HT-29 (cell line): ENCODE data around the gene DAD1. TPM values are rescaled to one million over a fixed set of nuclear protein-coding genes. Genes with fewer than 3 reads are reported as not detected.
"Not testable (repeated sequence)": the region's sequence is repeated elsewhere in the genome, so short reads cannot be mapped to it uniquely, and the experiment has no call there.

Experiments used
- DNase-seq: peaks from one replicate; pipeline ENCODE4 v3.0.0-alpha.2; 2015; ENCODE audit warnings: low spot score
- total RNA-seq: library from RNA; depleted of rRNA; stranded (reverse); fragments of >200 nt; shearing (Covaris generic); gene quantifications from 2 replicates; pipeline ENCODE4 v1.2.3, GENCODE V29; 2014

Gene DAD1
- total RNA-seq, 1 experiment from 2014 or later: 111 TPM

DNA sequence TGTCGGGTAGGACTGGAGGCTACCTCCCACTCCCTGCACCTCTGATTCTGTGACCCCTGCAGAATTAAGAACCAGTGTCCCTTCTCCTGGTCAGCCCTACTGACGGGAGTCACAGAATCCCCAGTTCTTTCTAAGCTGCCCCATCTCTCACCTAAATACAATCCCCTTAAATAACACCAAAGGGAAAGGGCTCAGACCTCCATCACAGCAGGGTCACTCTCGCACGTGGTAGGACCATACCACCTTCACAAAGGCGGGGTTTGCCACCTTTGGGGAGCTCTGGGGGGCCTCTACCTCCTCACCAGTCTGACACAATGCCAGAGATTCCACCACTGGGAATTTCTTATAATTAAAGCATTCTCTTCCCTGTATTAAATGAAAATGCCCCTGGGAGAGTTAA is 35.6 kb downstream of the DAD1 start:
- DNase-seq: no peak

DNA sequence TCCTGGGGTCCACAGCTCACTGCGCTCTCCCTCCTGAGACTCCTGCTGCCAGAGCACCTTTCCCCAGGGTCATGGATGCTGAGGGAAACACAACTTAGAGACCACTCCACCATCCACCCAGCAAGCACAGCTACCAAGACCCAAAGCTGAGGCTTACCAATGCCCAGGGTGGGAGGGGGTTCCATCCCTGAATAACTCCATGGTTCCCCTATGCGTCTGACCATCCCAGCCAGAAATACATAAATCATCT is 36.3 kb downstream of the DAD1 start:
- DNase-seq: no peak

- no peak for DNase-seq
Measured at GRCh38 chr14:22552001-22552826, 36.8 kb downstream of the DAD1 start.

DNA sequence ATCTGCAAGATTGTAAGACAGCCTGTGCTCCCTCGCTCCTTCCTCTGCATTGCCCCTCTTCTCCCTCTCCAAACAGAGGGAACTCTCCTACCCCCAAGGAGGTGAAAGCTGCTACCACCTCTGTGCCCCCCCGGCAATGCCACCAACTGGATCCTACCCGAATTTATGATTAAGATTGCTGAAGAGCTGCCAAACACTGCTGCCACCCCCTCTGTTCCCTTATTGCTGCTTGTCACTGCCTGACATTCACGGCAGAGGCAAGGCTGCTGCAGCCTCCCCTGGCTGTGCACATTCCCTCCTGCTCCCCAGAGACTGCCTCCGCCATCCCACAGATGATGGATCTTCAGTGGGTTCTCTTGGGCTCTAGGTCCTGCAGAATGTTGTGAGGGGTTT is 37.4 kb downstream of the DAD1 start:
- no peak for DNase-seq

DNA sequence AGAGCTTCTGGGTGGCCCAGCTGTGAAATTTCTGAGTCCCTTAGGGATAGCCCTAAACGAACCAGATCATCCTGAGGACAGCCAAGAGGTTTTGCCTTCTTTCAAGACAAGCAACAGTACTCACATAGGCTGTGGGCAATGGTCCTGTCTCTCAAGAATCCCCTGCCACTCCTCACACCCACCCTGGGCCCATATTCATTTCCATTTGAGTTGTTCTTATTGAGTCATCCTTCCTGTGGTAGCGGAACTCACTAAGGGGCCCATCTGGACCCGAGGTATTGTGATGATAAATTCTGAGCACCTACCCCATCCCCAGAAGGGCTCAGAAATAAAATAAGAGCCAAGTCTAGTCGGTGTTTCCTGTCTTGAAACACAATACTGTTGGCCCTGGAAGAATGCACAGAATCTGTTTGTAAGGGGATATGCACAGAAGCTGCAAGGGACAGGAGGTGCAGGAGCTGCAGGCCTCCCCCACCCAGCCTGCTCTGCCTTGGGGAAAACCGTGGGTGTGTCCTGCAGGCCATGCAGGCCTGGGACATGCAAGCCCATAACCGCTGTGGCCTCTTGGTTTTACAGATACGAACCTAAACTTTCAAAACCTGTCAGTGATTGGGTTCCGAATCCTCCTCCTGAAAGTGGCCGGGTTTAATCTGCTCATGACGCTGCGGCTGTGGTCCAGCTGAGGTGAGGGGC is 38.9 kb downstream of the DAD1 start:
- DNase-seq: no peak

GRCh38 chr14:22549324-22549962 is 39.6 kb downstream of the DAD1 start:
- DNase-seq: no peak

- no peak for DNase-seq
Measured at GRCh38 chr14:22547948-22548750, 40.9 kb downstream of the DAD1 start.

DNA sequence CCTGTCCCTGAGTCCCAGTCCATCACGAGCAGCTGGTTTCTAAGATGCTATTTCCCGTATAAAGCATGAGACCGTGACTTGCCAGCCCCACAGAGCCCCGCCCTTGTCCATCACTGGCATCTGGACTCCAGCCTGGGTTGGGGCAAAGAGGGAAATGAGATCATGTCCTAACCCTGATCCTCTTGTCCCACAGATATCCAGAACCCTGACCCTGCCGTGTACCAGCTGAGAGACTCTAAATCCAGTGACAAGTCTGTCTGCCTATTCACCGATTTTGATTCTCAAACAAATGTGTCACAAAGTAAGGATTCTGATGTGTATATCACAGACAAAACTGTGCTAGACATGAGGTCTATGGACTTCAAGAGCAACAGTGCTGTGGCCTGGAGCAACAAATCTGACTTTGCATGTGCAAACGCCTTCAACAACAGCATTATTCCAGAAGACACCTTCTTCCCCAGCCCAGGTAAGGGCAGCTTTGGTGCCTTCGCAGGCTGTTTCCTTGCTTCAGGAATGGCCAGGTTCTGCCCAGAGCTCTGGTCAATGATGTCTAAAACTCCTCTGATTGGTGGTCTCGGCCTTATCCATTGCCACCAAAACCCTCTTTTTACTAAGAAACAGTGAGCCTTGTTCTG is 41.6 kb downstream of the DAD1 start:
- DNase-seq: no peak

DNA sequence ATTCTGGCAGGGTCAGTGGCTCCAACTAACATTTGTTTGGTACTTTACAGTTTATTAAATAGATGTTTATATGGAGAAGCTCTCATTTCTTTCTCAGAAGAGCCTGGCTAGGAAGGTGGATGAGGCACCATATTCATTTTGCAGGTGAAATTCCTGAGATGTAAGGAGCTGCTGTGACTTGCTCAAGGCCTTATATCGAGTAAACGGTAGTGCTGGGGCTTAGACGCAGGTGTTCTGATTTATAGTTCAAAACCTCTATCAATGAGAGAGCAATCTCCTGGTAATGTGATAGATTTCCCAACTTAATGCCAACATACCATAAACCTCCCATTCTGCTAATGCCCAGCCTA is 42.3 kb downstream of the DAD1 start:
- no peak for DNase-seq

DNA sequence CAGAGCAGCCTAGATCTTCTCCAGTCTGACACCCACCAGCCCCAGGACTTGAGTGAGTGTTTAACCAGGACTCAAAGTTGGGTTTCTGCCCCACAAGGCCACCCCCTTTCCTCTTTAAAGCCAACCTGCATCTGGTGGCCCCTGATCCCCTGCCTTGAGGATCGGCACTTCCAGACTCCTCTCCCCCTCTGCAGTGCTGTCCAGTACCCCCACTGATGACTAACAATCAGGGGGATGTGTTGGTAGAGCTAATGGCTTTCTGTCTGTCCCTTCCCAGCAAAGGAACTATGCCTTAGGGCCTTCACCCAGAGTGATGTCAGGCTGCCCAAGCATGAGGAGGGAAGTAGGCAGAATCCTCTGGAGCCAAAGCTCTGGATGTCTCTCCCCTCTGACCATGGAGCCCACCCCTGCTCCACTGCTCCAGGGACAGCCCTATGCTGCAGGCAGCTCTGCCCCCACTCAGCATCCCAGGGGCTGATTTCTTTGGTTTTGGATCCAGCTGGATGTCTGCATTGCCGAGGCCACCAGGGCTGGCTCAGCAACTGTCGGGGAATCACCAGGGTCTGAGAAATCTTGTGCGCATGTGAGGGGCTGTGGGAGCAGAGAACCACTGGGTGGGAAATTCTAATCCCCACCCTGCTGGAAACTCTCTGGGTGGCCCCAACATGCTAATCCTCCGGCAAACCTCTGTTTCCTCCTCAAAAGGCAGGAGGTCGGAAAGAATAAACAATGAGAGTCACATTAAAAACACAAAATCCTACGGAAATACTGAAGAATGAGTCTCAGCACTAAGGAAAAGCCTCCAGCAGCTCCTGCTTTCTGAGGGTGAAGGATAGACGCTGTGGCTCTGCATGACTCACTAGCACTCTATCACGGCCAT is 42.9 kb downstream of the DAD1 start:
- DNase-seq: no peak

- no peak for DNase-seq
Measured at GRCh38 chr14:22544881-22545420, 44.1 kb downstream of the DAD1 start.

DNA sequence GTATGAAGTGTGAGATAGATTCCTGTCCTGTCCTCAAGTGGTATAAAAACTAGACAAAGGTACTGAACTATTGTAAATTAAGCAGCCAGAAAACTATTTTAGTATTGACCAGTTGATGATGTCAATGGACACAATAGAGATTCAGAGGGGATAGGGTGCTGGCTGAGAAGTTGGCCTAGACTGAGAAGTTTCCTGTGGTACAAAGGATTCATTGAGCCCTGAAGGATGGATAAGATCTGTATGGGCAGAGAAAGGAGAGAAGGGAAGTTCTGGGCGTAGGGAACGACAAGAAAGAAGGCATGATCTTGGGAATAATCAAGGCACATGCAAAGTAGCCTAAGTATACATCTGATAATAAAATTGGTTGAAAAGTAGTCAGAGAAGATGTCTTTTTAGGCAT is 44.6 kb downstream of the DAD1 start:
- no peak for DNase-seq

DNA sequence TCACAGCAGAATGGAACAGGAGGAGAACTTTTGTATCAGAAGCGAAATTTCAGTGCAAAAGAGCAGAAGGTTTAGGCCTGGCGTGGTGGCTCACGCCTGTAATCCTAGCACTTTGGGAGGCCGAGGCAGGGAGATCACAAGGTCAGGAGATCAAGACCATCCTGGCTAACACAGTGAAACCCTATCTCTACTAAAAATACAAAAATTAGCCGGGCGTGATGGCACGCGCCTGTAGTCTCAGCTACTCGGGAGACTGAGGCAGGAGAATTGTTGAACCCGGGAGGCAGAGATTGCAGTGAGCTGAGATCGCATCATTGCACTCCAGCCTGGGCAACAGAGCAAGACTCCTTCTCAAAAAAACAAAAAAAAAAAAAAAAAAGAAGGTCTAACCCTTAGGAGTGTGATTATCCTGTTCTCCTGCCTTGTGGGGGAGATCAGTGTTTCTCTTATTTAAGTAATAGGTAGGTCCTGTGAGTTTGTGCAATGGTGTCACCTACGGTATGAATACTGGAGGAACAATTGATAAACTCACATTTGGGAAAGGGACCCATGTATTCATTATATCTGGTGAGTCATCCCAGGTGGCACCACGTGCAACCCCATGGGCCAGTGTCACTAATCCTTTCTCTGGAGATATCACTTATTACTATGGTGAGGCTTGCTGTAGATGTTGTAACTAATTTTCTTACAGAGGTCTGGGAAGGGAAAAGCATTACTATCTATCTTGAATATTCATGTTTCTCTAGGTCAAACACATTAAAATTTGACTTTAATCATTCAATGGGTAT is 45.3 kb downstream of the DAD1 start:
- DNase-seq: not testable (repeated sequence)

GRCh38 chr14:22542360-22542759 is 46.7 kb downstream of the DAD1 start:
- DNase-seq: no peak

- DNase-seq: no peak
Measured at GRCh38 chr14:22541721-22542120, 47.3 kb downstream of the DAD1 start.

- DNase-seq: no peak
Measured at GRCh38 chr14:22540811-22541360, 48.1 kb downstream of the DAD1 start.

DNA sequence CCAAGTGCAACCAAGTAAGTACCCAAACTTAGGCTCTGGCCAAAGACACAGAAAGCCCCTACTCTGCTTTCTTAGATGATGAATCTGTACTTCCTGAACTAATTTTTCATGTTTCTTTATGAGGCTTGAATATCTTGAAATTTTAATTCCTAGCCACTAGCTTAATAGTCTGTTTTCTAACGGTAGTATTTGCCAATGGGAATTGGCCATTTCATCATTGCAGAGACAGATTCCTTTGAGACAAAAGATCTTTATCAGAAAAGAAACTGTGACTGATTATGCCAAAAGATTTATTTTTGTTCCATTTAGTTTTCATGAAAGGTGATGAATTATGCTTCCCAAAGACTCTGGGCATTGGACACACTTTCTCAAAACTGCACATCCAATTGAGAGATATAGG is 48.7 kb downstream of the DAD1 start:
- DNase-seq: no peak

DNA sequence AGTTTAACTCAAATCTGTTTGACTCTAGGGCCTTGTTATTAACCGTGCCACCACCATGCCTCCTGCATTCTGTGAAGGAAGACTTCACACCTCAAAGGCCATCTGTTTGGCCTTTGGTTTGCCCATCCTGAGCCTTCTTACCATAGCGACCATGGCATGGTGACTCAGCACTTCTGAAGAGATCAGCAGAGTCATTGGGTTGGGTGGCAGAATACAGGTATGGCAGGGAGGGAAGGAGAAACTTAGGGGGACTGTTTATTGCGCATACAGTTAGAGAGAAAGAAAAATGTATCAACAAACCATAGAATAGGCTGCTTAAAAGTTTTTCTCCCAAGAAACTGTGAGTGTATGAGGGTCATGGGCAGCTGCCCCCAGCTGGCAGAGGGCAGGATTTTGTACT is 49.2 kb downstream of the DAD1 start:
- no peak for DNase-seq

DNA sequence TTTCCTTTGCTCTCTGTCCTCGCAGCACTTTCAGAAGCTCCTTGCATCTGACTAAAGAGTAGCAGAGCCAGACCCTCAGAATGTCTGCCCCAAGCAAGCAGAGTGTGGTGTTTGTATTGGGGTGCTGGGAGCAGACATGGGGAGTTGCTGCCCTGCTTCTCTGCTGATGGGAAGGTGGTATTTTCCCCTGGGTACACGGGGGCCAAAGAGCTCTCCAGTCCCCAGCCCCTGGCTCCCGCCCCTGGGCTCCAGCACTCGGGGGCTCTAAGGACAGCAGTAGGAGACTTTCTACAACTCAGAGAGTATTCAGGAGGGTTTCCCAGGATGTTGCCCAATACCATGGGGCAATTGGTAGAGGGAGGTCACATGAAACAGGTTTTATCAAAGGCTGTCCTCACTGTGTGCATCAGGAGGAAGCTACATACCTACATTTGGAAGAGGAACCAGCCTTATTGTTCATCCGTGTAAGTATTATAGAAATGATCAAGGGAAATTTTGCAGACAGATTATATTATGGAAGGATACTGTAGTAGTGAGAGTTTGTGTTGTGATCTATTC is 50.3 kb downstream of the DAD1 start:
- DNase-seq: no peak
